ENCODE data around the gene VDAC2. TPM values are rescaled to one million over a fixed set of nuclear protein-coding genes. Genes with fewer than 3 reads are reported as not detected.
"Not testable (repeated sequence)": the region's sequence is repeated elsewhere in the genome, so short reads cannot be mapped to it uniquely, and the experiment has no call there.

Gene VDAC2
- 100 to 1,000 TPM; 313 to 428 TPM for total RNA-seq
- long read RNA-seq, transcript VDAC2-203 (10 exons, 1,557 nt) = major isoform, 627 of 669 reads
- long read RNA-seq, partial matches to known transcripts = 23 of 669 reads
- long read RNA-seq, other reads (novel, unspliced or antisense) = 18 of 669 reads

GRCh38 chr10:75210282-75211006 lies at the start of gene VDAC2:
VDAC2 (plus strand) TSS chr10:75210796; CDS start chr10:75211159, 363 bp downstream.
- peak; percentile 91 for DNase-seq
- intact Hi-C loops (cut with DNase I) = no loop called here
- peak; percentile 98 to 99 for ATAC-seq

- ATAC-seq (no peak), DNase-seq (no peak)
- intact Hi-C loops (cut with DNase I) = no loop called here
Measured at GRCh38 chr10:75165684-75166622, 44.6 kb upstream of the VDAC2 start.

GRCh38 chr10:75166623-75166972 lies 44.0 kb upstream of the VDAC2 start:
- DNase-seq = no peak
- ATAC-seq = no peak
- intact Hi-C loops (cut with DNase I) = no loop called here

- no peak for DNase-seq
- ATAC-seq = no peak
- intact Hi-C loops (cut with DNase I) = no loop called here
Measured at GRCh38 chr10:75168275-75168674, 42.3 kb upstream of the VDAC2 start.

GRCh38 chr10:75170215-75170614 lies 40.4 kb upstream of the VDAC2 start:
- intact Hi-C loops (cut with DNase I) = no loop called here
- DNase-seq (no peak), ATAC-seq (peak; percentile 66 to 71)

GRCh38 chr10:75175046-75175445 lies 35.5 kb upstream of the VDAC2 start:
- intact Hi-C loops (cut with DNase I) = no loop called here
- no peak for ATAC-seq
- no peak for DNase-seq

- DNase-seq = no peak
- ATAC-seq = no peak
- intact Hi-C loops (cut with DNase I) = no loop called here
Measured at GRCh38 chr10:75176046-75176445, 34.5 kb upstream of the VDAC2 start.

- intact Hi-C loops (cut with DNase I) = no loop called here
- DNase-seq (no peak), ATAC-seq (no peak)
Measured at GRCh38 chr10:75176736-75177135, 33.9 kb upstream of the VDAC2 start.

- DNase-seq (no peak), ATAC-seq (no peak)
- intact Hi-C loops (cut with DNase I) = loop anchor here (10.0 kb wide), 2 partner anchors 55 to 65 kb away; partner anchors contain the start of genes COMTD1 (in 1 of the 2) and SAMD8 (in 1 of the 2)
Measured at GRCh38 chr10:75179657-75180177, 30.9 kb upstream of the VDAC2 start.

- DNase-seq (no peak), ATAC-seq (peak in 1 of 2 donors; percentile 57)
- intact Hi-C loops (cut with DNase I) = loop anchor here (10.0 kb wide), 2 partner anchors 54 to 66 kb away; partner anchors contain the start of genes COMTD1 (in 1 of the 2) and SAMD8 (in 1 of the 2)
Measured at GRCh38 chr10:75180592-75180991, 30.0 kb upstream of the VDAC2 start.

- intact Hi-C loops (cut with DNase I) = loop anchor here (10.0 kb wide), 2 partner anchors 54 to 66 kb away; partner anchors contain the start of genes COMTD1 (in 1 of the 2) and SAMD8 (in 1 of the 2)
- no peak for DNase-seq
- ATAC-seq = no peak
Measured at GRCh38 chr10:75181073-75181472, 29.5 kb upstream of the VDAC2 start.

- intact Hi-C loops (cut with DNase I) = loop anchor here (5.0 to 10.0 kb wide), 3 partner anchors 46 to 72 kb away; partner anchors contain the start of genes COMTD1 (in 1 of the 2) and SAMD8 (in 1 of the 2)
- no peak for ATAC-seq
- no peak for DNase-seq
Measured at GRCh38 chr10:75186310-75186709, 24.3 kb upstream of the VDAC2 start.

- DNase-seq = peak; percentile 45
Measured at GRCh38 chr10:75187961-75188426, 22.6 kb upstream of the VDAC2 start.

GRCh38 chr10:75188522-75188921 lies 22.1 kb upstream of the VDAC2 start:
- not testable (repeated sequence) for DNase-seq, ATAC-seq
- intact Hi-C loops (cut with DNase I) = loop anchor here (5.0 to 10.0 kb wide), 3 partner anchors 44 to 74 kb away; partner anchors contain the start of genes COMTD1 (in 1 of the 2) and SAMD8 (in 1 of the 2)

More at GRCh38 chr10:75187961-75188426, 22.6 kb upstream of the VDAC2 start:
- intact Hi-C loops (cut with DNase I) = loop anchor here (5.0 to 10.0 kb wide), 3 partner anchors 44 to 73 kb away; partner anchors contain the start of genes COMTD1 (in 1 of the 2) and SAMD8 (in 1 of the 2)
- peak; percentile 7 to 21 for ATAC-seq

- DNase-seq (no peak), ATAC-seq (no peak)
- intact Hi-C loops (cut with DNase I) = loop anchor here (5.0 to 10.0 kb wide), 3 partner anchors 43 to 75 kb away; partner anchors contain the start of genes COMTD1 (in 1 of the 2) and SAMD8 (in 1 of the 2)
Measured at GRCh38 chr10:75189266-75190096, 21.1 kb upstream of the VDAC2 start.

- intact Hi-C loops (cut with DNase I) = no loop called here
- ATAC-seq = peak; percentile 85 to 96
- peak; percentile 78 for DNase-seq
Measured at GRCh38 chr10:75191821-75192568, 18.6 kb upstream of the VDAC2 start.

GRCh38 chr10:75194625-75195024 lies 16.0 kb upstream of the VDAC2 start:
- intact Hi-C loops (cut with DNase I); ATAC-seq; DNase-seq: not testable (repeated sequence)
